Measurements from ENCODE around the gene ZEB2.

The ZEB2 gene

DNA sequence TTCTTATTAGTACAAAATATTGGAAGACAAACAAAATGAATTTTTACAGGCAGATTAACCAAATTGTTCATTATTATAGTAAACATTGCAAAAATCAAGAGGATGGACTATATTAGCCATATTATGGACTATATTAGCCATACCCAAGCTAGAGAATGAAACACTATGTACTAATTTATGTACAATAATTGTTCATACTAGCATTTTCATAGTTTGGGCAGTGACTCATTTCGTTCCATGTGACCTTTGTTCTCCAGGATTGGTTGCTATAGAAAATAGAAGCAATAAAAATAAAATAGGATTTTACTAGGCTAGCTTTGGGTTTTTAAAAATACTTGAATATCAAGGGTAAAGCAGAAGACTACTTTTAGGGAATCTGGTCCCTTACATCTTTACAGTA lies 176.8 kb downstream of the ZEB2 start:
- DNase-seq, result no peak

DNA sequence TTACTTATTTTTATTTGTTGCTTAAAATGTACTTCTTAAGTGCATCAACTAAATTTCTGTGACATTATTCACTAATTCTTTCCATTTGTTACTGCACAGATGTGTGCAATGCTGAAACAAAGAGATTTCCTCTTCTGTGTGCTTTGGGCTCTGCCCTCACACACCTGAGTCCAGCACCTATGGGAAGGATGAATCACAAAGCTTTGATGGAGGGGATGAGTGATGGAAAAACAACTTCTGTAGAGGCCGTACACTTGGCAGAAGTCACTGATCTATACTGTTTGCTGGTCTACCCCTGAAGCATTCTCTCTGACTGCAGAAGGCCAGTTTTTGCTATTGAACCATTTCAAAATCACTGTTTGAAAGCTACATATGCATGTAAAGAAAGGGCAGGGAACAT lies 178.4 kb downstream of the ZEB2 start:
- DNase-seq, result no peak

DNA sequence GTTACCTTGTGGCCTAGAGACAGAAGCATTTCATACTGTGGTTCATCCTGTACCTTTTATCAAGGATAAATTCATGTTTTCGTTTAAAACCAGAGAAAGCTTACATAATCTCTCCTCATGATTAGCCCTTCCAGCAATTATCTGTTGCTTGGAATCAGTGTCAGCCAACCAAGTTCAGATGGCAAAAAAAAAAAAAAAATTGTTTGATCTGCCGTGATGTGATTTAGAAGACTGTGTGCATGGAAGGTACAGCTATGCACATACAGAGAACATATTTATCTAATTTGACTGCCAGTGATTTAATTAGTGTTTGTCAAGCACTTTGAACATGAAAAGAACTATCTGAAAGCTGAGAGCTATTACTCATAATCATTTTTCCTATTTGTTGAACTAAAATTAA lies 180.9 kb downstream of the ZEB2 start:
- no peak for DNase-seq

DNA sequence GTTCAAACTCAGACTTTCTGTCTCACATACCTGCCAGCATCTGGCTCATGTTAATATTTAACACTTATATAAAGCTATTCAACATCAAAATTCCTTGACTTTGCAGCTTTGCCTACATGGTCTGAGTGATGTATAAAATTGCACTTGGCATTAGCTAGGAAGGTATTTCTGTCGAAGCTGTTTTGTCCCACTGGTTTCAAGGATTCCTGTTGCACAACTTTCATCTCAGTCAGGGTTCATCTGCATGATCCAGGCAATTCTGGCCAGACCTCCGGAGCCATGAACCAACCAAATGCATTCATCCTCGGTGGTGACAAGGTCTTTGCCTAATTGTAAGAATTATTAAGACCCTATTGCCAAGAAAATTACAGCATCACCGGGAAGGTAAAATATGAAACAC lies 185.4 kb downstream of the ZEB2 start:
- no peak for DNase-seq
